ENCODE results near the gene CALCOCO1. TPM values are rescaled to one million over a fixed set of nuclear protein-coding genes. Genes with fewer than 3 reads are reported as not detected.

Gene CALCOCO1
- total and polyA plus RNA-seq, 2 of the 8 experiments (the other 6 are each of a cell fraction or from before 2014, with no cell fraction given): 20.3 to 39.3 TPM

GRCh38 chr12:53683983-53684382, 43.3 kb downstream of the CALCOCO1 start:
- Histone ChIP-seq H3K4ac (replicated peaks; ENCODE audit: insufficient read length, low read depth, low read length) (no peak overlapping the region), H3K23ac (ENCODE audit: insufficient read length) (no peak overlapping the region), H2BK12ac (ENCODE audit: low read depth, low read length) (no peak overlapping the region), H2BK120ac (replicated peaks; ENCODE audit: low read depth, low read length) (no peak overlapping the region), H3K27ac (ENCODE audit: low read depth, low read length) (no peak overlapping the region), H3K23me2 (ENCODE audit: low read depth, low read length) (no peaks in the 10 kb centered on the region), H3K9me3 (ENCODE audit: insufficient read depth in 2 of 2, low read depth in 1 of 2, low read length in 1 of 2) (no peaks in the 10 kb centered on the region), H3K4me3 (ENCODE audit: extremely low read depth in 1 of 4, insufficient read depth in 2 of 4, low read depth in 3 of 4, low read length in 4 of 4) (no peak overlapping the region), H4K5ac (ENCODE audit: insufficient read length, low read depth, low read length) (no peak overlapping the region), H4K8ac (ENCODE audit: extremely low read depth, insufficient read depth, low read length) (no peak overlapping the region), H3K79me1 (ENCODE audit: low read depth, low read length) (no peaks in the 10 kb centered on the region), H2BK20ac (ENCODE audit: low read length) (no peak overlapping the region), H3K9ac (replicated peaks in 1 of 4; ENCODE audit: extremely low read depth in 1 of 4, low read depth in 3 of 4, low read length in 3 of 4) (no peak overlapping the region), H3K36me3 (ENCODE audit: control insufficient read depth in 2 of 4, insufficient read depth in 4 of 4, low read length in 3 of 4) (no peaks in the 10 kb centered on the region), H2AFZ (ENCODE audit: low read length) (no peak overlapping the region), H3K4me1 (replicated peaks in 1 of 4; ENCODE audit: control insufficient read depth in 3 of 4, insufficient read depth in 4 of 4, low read length in 3 of 4) (peaks cover 0 to 3% (median 0%) of the 10 kb centered on the region in 4 experiments; a peak in 1 of 7 replicates), H3K4me2 (ENCODE audit: insufficient read depth in 1 of 2, low read depth in 2 of 2, low read length in 2 of 2) (no peak overlapping the region), H2AK5ac (ENCODE audit: low read depth, low read length) (no peak overlapping the region), H3K56ac (replicated peaks; ENCODE audit: insufficient read length, low read depth, low read length) (no peak overlapping the region), H3K18ac (ENCODE audit: extremely low read depth, low read length) (no peak overlapping the region), H3K27me3 (replicated peaks in 1 of 4; ENCODE audit: control insufficient read depth in 3 of 4, extremely low read depth in 1 of 4, insufficient read depth in 3 of 4, low read length in 3 of 4) (no peaks in the 10 kb centered on the region), H2BK15ac (ENCODE audit: low read length) (no peak overlapping the region), H4K91ac (replicated peaks; ENCODE audit: insufficient read length, low read length) (no peak overlapping the region), H3K79me2 (ENCODE audit: control insufficient read depth in 1 of 2, insufficient read depth in 2 of 2, low read length in 2 of 2) (no peaks in the 10 kb centered on the region), H2BK5ac (ENCODE audit: low read depth, low read length) (no peak overlapping the region), H3K14ac (ENCODE audit: insufficient read length) (no peak overlapping the region), H4K20me1 (replicated peaks in 1 of 2; ENCODE audit: control insufficient read depth in 1 of 2, insufficient read depth in 2 of 2, low read length in 2 of 2) (no peaks in the 10 kb centered on the region)
- CTCF ChIA-PET (ENCODE audit: partially characterized antibody): interaction anchor here (0.6 to 4.5 kb wide), 11 partner anchors 9 to 619 kb away, joined by 3 to 23 read pairs (median 3); no protein-coding TSS in a partner anchor
- DNase-seq (ENCODE audit: low read depth in 1 of 2, low spot score in 2 of 2) (no peak), FAIRE-seq (no peak)
- WGBS, 2 experiments (ENCODE audit: extremely low coverage in 1 of 2, insufficient coverage in 1 of 2, insufficient read length in 1 of 2, insufficient replicate concordance in 2 of 2, low coverage in 1 of 2, low lambda C conversion rate in 2 of 2, missing lambda C conversion rate in 1 of 2): 80% methylated on average over 9 of the region's 9 CpGs; no CpG with 5 or more reads in 1 of the 2 experiments
- POLR2A ChIA-PET (ENCODE audit: partially characterized antibody): interaction anchor here (0.6 to 11.9 kb wide), 3 partner anchors 6 to 117 kb away, joined by 3 to 109 read pairs (median 8); partner anchors contain the start of gene ATP5MC2
- no peak for TF ChIP-seq SRF (IDR thresholded peaks at IDR 0.05; ENCODE audit: low read depth, low read length)
- TF ChIP-seq RXRA (IDR thresholded peaks at IDR 0.05; ENCODE audit: insufficient read depth, low read depth, low read length): no peak
- TF ChIP-seq EP300 (IDR thresholded peaks at IDR 0.05; ENCODE audit: borderline replicate concordance in 1 of 2, low read depth in 2 of 2, low read length in 2 of 2): no peak
- TF ChIP-seq KDM5A (IDR thresholded peaks at IDR 0.05; ENCODE audit: low read length): no peak
- TF ChIP-seq TCF12 (IDR thresholded peaks at IDR 0.05; ENCODE audit: low read depth, low read length): no peak
- TF ChIP-seq POLR2A (IDR thresholded peaks at IDR 0.05; ENCODE audit: control extremely low read depth in 1 of 2, low read depth in 2 of 2, low read length in 2 of 2): no peak
- TF ChIP-seq RFX5 (IDR thresholded peaks at IDR 0.05; ENCODE audit: borderline replicate concordance, low read depth, low read length): no peak
- no peak for TF ChIP-seq USF2 (IDR thresholded peaks at IDR 0.05; ENCODE audit: low read length)
- TF ChIP-seq POU5F1 (IDR thresholded peaks at IDR 0.05; ENCODE audit: low read depth, low read length): no peak
- no peak for TF ChIP-seq CBX5 (IDR thresholded peaks at IDR 0.05; ENCODE audit: low read depth, low read length)
- no peak for TF ChIP-seq CHD1 (IDR thresholded peaks at IDR 0.05; ENCODE audit: low read depth, low read length)
- no peak for TF ChIP-seq SP1 (IDR thresholded peaks at IDR 0.05; ENCODE audit: low read depth, low read length)
- no peak for TF ChIP-seq TAF7 (optimal IDR thresholded peaks at IDR 0.05; ENCODE audit: borderline replicate concordance, low read depth, low read length)
